ENCODE data around the gene OPCML. TPM values are rescaled to one million over a fixed set of nuclear protein-coding genes. Genes with fewer than 3 reads are reported as not detected.
A peak's percentile ranks its signal among the peaks of the same experiment; 100 is the strongest.

Gene OPCML
- total RNA-seq, 1 donor from 2014 or later, result 2.7 TPM

DNA sequence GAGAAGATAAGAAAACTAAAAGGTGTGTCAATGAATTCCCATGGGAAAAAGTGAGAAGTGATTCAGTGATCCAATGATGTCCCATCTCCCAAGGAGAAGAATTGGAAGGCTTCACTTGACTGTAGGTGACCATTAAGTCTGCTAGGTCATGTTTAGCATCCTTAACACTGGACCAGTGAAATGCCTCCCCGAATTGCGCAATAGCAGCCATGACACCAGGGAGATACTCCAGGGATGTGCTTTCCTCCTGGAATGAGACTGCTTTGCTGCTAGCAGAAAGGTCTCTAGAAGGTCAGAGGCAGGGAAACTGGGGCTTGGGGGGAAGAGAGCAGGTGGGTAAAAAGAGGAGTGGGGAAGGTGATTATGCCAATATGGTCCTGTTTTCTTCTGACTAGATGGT lies 364.3 kb downstream of the OPCML start:
- Mint-ChIP-seq H3K36me3 (ENCODE audit: low read depth) (peaks cover 2% of the 10 kb centered on the region), H3K9me3 (ENCODE audit: low read depth) (no peaks in the 10 kb centered on the region), H3K27ac (ENCODE audit: unreplicated experiment) (no peak overlapping the region), H3K4me1 (ENCODE audit: low read depth) (peaks cover 6% of the 10 kb centered on the region), H3K4me3 (ENCODE audit: unreplicated experiment) (no peak overlapping the region), H3K27me3 (ENCODE audit: low read depth) (peaks cover 26% of the 10 kb centered on the region)
- no peak for DNase-seq (ENCODE audit: low spot score)
- TF ChIP-seq, protein P1, sequence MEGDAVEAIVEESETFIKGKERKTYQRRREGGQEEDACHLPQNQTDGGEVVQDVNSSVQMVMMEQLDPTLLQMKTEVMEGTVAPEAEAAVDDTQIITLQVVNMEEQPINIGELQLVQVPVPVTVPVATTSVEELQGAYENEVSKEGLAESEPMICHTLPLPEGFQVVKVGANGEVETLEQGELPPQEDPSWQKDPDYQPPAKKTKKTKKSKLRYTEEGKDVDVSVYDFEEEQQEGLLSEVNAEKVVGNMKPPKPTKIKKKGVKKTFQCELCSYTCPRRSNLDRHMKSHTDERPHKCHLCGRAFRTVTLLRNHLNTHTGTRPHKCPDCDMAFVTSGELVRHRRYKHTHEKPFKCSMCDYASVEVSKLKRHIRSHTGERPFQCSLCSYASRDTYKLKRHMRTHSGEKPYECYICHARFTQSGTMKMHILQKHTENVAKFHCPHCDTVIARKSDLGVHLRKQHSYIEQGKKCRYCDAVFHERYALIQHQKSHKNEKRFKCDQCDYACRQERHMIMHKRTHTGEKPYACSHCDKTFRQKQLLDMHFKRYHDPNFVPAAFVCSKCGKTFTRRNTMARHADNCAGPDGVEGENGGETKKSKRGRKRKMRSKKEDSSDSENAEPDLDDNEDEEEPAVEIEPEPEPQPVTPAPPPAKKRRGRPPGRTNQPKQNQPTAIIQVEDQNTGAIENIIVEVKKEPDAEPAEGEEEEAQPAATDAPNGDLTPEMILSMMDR (IDR thresholded peaks at IDR 0.05), result no peak

DNA sequence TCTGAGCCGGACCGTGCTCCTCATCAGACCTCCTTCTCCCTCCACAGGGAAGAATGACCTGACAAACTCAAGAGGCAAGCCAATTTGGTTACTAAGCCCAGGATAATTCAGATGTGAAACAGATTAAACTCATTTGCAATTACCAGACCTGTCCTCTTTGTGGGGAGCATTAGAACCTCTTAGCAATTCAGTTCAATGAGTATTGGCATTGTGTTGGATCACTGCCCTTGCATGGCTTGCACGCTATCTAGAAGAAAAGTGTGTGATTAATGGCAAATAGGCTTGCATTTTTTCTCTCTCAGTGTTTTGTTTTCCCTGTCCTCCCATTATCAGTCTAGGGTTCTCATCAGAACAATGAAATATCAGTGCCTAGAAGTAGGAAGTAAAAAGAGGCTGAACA lies 365.6 kb downstream of the OPCML start:
- Mint-ChIP-seq H3K4me1 (ENCODE audit: low read depth) (peaks cover 6% of the 10 kb centered on the region), H3K27me3 (ENCODE audit: low read depth) (peaks cover 32% of the 10 kb centered on the region), H3K36me3 (ENCODE audit: low read depth) (peaks cover 2% of the 10 kb centered on the region), H3K9me3 (ENCODE audit: low read depth) (no peaks in the 10 kb centered on the region), H3K4me3 (ENCODE audit: unreplicated experiment) (no peak overlapping the region), H3K27ac (ENCODE audit: unreplicated experiment) (no peak overlapping the region)
- DNase-seq (ENCODE audit: low spot score), result no peak
- TF ChIP-seq, protein P1 (IDR thresholded peaks at IDR 0.05), result no peak

DNA sequence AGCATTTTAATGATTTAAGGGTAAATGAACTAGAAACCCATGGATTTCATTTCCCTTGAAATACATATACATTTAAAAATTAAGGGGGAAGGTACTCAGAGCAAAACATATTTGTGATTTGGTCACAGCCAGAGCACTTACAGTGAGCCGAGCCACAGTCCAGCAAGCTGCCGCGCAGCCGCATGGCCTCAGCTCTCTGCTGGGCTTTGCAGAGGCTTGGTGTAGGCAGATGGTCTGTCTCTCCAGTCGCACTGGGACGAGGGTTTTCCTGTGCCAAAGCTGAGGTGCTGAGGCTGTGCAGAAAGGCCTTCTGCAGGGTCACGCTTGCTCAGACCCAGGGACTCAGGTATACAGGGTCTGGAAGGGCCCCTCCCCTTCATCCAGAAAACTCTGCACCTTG lies 367.3 kb downstream of the OPCML start:
- no peak overlapping the region for H3K27ac Mint-ChIP-seq (ENCODE audit: unreplicated experiment)
- H3K36me3 Mint-ChIP-seq (ENCODE audit: low read depth), result no peaks in the 10 kb centered on the region
- no peaks in the 10 kb centered on the region for H3K4me1 Mint-ChIP-seq (ENCODE audit: low read depth)
- no peak for DNase-seq (ENCODE audit: low spot score)
- H3K27me3 Mint-ChIP-seq (ENCODE audit: low read depth), result peaks cover 40% of the 10 kb centered on the region
- H3K9me3 Mint-ChIP-seq (ENCODE audit: low read depth), result no peaks in the 10 kb centered on the region
- H3K4me3 Mint-ChIP-seq (ENCODE audit: unreplicated experiment), result no peak overlapping the region
- TF ChIP-seq, protein P1 (IDR thresholded peaks at IDR 0.05), result no peak

DNA sequence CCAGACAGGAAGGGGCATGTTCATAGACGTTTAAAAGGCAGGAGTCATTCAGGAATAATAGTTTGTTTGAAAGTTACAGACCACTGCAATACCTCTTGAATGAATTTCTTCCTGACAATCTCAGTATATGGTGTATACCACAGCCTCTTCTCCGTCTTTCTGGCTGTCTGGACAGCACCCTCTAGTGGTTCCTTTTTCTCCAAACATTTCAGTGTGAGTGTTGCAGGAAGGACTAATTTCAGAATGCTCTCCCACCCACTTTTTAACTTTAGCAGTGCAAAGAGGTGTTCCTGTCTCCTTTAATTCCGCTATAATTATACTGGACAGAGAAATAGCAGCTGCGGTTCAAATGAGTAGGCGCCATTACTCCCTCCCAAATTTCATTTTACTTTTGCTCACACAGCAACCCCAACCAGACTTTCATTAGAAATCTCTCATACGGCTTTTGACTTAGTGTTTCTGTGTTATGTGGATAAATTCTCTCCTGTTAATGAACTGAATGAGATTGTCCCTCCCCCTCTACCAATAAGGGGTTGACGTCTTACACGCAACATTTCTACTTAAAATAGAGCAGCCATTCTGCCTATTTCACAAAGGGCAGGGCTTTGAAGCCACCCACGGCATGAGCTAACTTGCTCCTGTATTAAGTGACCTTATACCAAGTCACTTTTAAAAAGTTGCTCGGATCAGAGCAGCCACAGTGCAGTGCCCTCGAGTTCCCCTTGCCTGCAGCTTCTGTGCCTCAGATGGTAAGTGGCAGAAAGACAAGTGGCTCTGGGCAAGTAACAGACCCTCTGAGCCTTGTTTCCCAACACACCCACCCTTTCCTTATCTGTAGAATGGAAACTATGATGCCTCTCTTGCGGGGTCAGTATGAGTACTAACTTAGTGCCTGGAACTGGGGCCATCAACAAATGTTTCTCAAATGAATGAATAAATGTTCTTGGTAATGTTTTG lies 368.6 kb downstream of the OPCML start:
- TF ChIP-seq, protein P1 (IDR thresholded peaks at IDR 0.05), result peak; percentile 88
- Mint-ChIP-seq H3K4me3 (ENCODE audit: unreplicated experiment) (no peak overlapping the region), H3K9me3 (ENCODE audit: low read depth) (no peaks in the 10 kb centered on the region), H3K27me3 (ENCODE audit: low read depth) (peaks cover 40% of the 10 kb centered on the region), H3K27ac (ENCODE audit: unreplicated experiment) (no peak overlapping the region), H3K36me3 (ENCODE audit: low read depth) (no peaks in the 10 kb centered on the region), H3K4me1 (ENCODE audit: low read depth) (no peaks in the 10 kb centered on the region)
- no peak for DNase-seq (ENCODE audit: low spot score)

DNA sequence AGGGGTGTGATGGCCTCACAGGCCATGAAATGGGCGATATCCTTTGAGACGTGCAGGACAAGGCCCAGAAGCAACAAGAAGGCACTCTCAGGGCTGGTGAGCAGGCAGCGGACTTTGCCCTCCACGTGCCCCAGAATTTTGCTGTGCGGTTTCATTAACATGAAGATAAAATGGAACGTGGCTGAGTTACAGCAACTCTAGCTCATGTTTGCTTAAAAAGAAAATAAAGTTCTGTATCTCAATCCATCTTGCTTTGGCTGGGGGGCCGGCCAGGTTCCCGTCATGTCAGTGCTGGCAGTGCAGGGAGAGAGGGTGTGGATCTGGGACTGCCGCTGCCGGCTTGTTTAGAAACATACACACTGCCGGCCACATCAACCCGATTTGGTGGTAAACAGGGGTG lies 370.1 kb downstream of the OPCML start:
- no peak for DNase-seq (ENCODE audit: low spot score)
- H3K27ac Mint-ChIP-seq (ENCODE audit: unreplicated experiment), result no peak overlapping the region
- no peaks in the 10 kb centered on the region for H3K4me1 Mint-ChIP-seq (ENCODE audit: low read depth)
- TF ChIP-seq, protein P1 (IDR thresholded peaks at IDR 0.05), result no peak
- peaks cover 44% of the 10 kb centered on the region for H3K27me3 Mint-ChIP-seq (ENCODE audit: low read depth)
- no peak overlapping the region for H3K4me3 Mint-ChIP-seq (ENCODE audit: unreplicated experiment)
- H3K9me3 Mint-ChIP-seq (ENCODE audit: low read depth), result no peaks in the 10 kb centered on the region
- no peaks in the 10 kb centered on the region for H3K36me3 Mint-ChIP-seq (ENCODE audit: low read depth)
